A673 (cell line): Measurements from ENCODE around the gene PPP2R2D. TPM values are rescaled to one million over a fixed set of nuclear protein-coding genes. Genes with fewer than 3 reads are reported as not detected.

Experiments
- BruUV-seq: library from RNA; stranded (reverse); fragments of 400-500 nt; replicated peaks from 2 replicates; lab custom pipeline; 2021; lab: Mats Ljungman, UMichigan
- CTCF ChIA-PET: fragments of 300-600 bp; sonication (Branson Sonifier 250); formaldehyde crosslinking; loops from one replicate; lab custom pipeline; 2022; ENCODE audit warnings: antibody characterized with exemption; lab: Charles Lee
- POLR2A ChIA-PET: fragments of 300-600 bp; sonication (Branson Sonifier 250); formaldehyde crosslinking; loops from one replicate; lab custom pipeline; 2022; ENCODE audit warnings: antibody characterized with exemption; ENCODE audit not compliant: low non-redundant PET; lab: Charles Lee
- DNase-seq: peaks from one replicate; pipeline ENCODE4 v3.0.0-alpha.2; 2015; ENCODE audit warnings: low spot score
- H3K27ac ChIP-seq: fragments of 200-600 bp; sonication (generic); 2 replicates; pipeline ENCODE4 v1.5.1; 2016; ENCODE audit warnings: mixed run types, low read depth, mild to moderate bottlenecking, mixed read lengths, antibody characterized with exemption, low read length; ENCODE audit not compliant: poor library complexity, severe bottlenecking
- H3K27me3 ChIP-seq: fragments of 200-600 bp; sonication (generic); replicated peaks from 2 replicates; pipeline ENCODE4 v1.6.1; 2017; ENCODE audit warnings: mixed run types, low read depth, mild to moderate bottlenecking, mixed read lengths, antibody characterized with exemption, low read length; ENCODE audit not compliant: insufficient read depth, poor library complexity
- H3K36me3 ChIP-seq: fragments of 200-600 bp; sonication (generic); 2 replicates; pipeline ENCODE4 v1.6.1; 2016; ENCODE audit warnings: mixed run types, mild to moderate bottlenecking, mixed read lengths, antibody characterized with exemption, low read length; ENCODE audit not compliant: insufficient read depth, poor library complexity, severe bottlenecking
- H3K4me1 ChIP-seq: fragments of 200-600 bp; sonication (generic); 2 replicates; pipeline ENCODE4 v1.6.1; 2017; ENCODE audit warnings: mixed run types, mild to moderate bottlenecking, mixed read lengths, antibody characterized with exemption, low read length; ENCODE audit not compliant: insufficient read depth, poor library complexity, severe bottlenecking
- H3K4me3 ChIP-seq: fragments of 200-600 bp; sonication (generic); 2 replicates; pipeline ENCODE4 v1.5.1; 2016; ENCODE audit warnings: low read depth, mixed run types, mild to moderate bottlenecking, mixed read lengths, low read length; ENCODE audit not compliant: poor library complexity, severe bottlenecking
- H3K9me3 ChIP-seq: fragments of 200-600 bp; sonication (generic); 2 replicates; pipeline ENCODE4 v1.6.1; 2016; ENCODE audit warnings: mixed run types, low read depth, mild to moderate bottlenecking, mixed read lengths, antibody characterized with exemption, low read length; ENCODE audit not compliant: poor library complexity, severe bottlenecking
- EZH2 ChIP-seq: fragments of 200-600 bp; sonication (generic); IDR thresholded peaks from 2 replicates; pipeline ENCODE4 v1.6.1; 2017; ENCODE audit warnings: borderline replicate concordance, low read depth, mild to moderate bottlenecking, mixed read lengths, antibody characterized with exemption, low read length; ENCODE audit not compliant: poor library complexity, severe bottlenecking
- intact Hi-C: fragments of 100-400 bp; cut with micrococcal nuclease; formaldehyde crosslinking; loops from one replicate; pipeline ENCODE4 v1.10.0; 2022; ENCODE audit not compliant: unreplicated experiment
- total RNA-seq: library from RNA; stranded (reverse); gene quantifications from 2 replicates; pipeline ENCODE4 v1.2.3, GENCODE V29; 2021
- TF ChIP-seq, protein P1 (sequence below): fragments of 300-800, 200-600 bp; sonication (generic); conservative IDR thresholded peaks from 2 replicates; pipeline ENCODE4 v1.5.1; 2017; ENCODE audit warnings: low read depth, mild to moderate bottlenecking, antibody characterized with exemption, low read length, moderate library complexity, mixed read lengths

Gene PPP2R2D
- total RNA-seq, 1 experiment from 2014 or later, result 49.1 TPM

DNA sequence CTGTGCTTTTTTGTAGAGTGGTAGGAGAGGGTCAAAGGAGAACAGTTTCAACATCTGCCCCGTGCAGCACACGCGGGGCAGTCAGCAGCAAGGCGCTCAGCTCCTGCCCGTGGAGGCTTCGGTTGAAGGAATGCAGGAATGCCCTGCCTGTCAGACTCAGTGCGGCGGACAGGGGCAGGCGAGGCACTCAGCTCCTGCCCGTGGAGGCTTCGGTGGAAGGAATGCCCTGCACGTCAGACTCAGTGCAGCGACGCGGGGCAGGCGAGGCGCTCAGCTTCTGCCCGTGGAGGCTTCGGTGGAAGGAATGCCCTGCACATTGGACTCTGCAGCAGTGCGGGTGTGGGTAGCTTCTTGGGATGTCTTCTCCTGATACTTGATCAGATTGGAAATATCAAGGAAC lies 37.0 kb downstream of the PPP2R2D start:
- intact Hi-C loops, result no loop called here
- BruUV-seq, result no TSS peak
- H3K4me3 ChIP-seq, result no peak overlapping the region
- ChIA-PET CTCF (no interaction called here), POLR2A (no interaction called here)
- no peaks in the 10 kb centered on the region for H3K27me3 ChIP-seq
- H3K27ac ChIP-seq, result no peak overlapping the region
- H3K9me3 ChIP-seq, result no peaks in the 10 kb centered on the region
- TF ChIP-seq EZH2, result no peak
- TF ChIP-seq, protein P1, sequence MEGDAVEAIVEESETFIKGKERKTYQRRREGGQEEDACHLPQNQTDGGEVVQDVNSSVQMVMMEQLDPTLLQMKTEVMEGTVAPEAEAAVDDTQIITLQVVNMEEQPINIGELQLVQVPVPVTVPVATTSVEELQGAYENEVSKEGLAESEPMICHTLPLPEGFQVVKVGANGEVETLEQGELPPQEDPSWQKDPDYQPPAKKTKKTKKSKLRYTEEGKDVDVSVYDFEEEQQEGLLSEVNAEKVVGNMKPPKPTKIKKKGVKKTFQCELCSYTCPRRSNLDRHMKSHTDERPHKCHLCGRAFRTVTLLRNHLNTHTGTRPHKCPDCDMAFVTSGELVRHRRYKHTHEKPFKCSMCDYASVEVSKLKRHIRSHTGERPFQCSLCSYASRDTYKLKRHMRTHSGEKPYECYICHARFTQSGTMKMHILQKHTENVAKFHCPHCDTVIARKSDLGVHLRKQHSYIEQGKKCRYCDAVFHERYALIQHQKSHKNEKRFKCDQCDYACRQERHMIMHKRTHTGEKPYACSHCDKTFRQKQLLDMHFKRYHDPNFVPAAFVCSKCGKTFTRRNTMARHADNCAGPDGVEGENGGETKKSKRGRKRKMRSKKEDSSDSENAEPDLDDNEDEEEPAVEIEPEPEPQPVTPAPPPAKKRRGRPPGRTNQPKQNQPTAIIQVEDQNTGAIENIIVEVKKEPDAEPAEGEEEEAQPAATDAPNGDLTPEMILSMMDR, result no peak
- no peak for DNase-seq
- H3K4me1 ChIP-seq, result peaks cover 8% of the 10 kb centered on the region
- H3K36me3 ChIP-seq, result peaks cover 48% of the 10 kb centered on the region

DNA sequence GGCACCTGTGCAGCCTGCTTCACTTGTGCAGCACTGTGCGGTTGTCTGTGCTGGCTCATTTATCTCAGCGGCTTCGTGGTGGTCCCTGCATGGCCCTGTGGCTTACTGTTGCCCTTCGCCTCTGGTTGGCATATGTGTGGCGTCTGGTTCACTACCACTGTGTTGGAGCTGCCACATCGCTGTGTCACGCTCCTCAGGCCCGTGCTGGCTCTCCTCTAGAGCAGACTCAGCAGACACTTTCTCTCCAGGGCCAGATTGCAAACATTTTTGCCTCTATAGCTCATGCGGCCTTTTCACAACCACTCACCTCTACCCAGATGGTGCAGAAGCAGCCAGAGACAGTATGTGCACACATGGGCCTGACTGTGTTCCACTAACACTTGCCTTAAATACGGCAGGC lies 37.9 kb downstream of the PPP2R2D start:
- no TSS peak for BruUV-seq
- Histone ChIP-seq H3K4me3 (no peak overlapping the region), H3K4me1 (no peaks in the 10 kb centered on the region), H3K27me3 (no peaks in the 10 kb centered on the region), H3K27ac (no peak overlapping the region), H3K9me3 (no peaks in the 10 kb centered on the region), H3K36me3 (peaks cover 48% of the 10 kb centered on the region)
- DNase-seq, result no peak
- ChIA-PET POLR2A (no interaction called here), CTCF (no interaction called here)
- intact Hi-C loops, result no loop called here
- TF ChIP-seq, protein P1, result no peak
- no peak for TF ChIP-seq EZH2

DNA sequence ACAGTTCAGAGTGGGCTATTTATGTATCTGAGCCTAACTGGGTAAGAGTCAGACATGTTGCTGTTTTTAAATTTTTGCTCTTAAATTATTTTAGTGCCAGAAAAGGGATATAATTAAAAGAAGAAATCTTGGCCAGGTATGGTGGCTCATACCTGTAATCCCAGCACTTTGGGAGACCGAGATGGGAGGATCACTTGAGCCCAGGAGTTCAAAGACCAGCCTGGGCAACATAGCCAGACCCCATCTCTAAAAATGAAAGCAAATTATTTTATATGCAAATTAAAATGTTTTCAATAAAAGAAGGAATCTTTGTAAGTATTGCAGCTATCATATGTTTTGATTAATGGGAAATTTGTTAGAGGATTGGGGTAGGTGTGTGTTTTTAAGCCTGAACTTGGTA lies 41.6 kb downstream of the PPP2R2D start:
- no peaks in the 10 kb centered on the region for H3K27me3 ChIP-seq
- H3K4me3 ChIP-seq, result no peak overlapping the region
- H3K9me3 ChIP-seq, result no peaks in the 10 kb centered on the region
- peaks cover 57% of the 10 kb centered on the region for H3K36me3 ChIP-seq
- intact Hi-C loops, result no loop called here
- ChIA-PET POLR2A (no interaction called here), CTCF (no interaction called here)
- no peak for DNase-seq
- BruUV-seq, result no TSS peak
- peaks cover 7% of the 10 kb centered on the region for H3K4me1 ChIP-seq
- H3K27ac ChIP-seq, result no peak overlapping the region
- TF ChIP-seq, protein P1, result no peak
- TF ChIP-seq EZH2, result no peak
